Activated naive CD8-positive, alpha-beta T cell treated with anti-CD3 and anti-CD28 coated beads, Interleukin-2, amount 10 ng/mL, durations not matched to agents 7 days and 5 days (primary cell): ENCODE data around the gene ADGRA1. TPM values are rescaled to one million over a fixed set of nuclear protein-coding genes. Genes with fewer than 3 reads are reported as not detected.

Experiments
- ATAC-seq: fragments of 150-1000 bp; cut with Tn5 transposase; one replicate; pipeline ENCODE4 v1.10.0; 2021; ENCODE audit warnings: low read depth, moderate library complexity
- POLR2A ChIA-PET: fragments of 350-600 bp; sonication (Branson Sonifier 250); formaldehyde crosslinking; loops from one replicate; lab custom pipeline; 2021; ENCODE audit warnings: antibody characterized with exemption; lab: Charles Lee
- DNase-seq: peaks from one replicate; pipeline ENCODE4 v3.0.0; 2021
- H3K27ac Mint-ChIP-seq: one replicate; pipeline ENCODE4 v1.8.0; 2022; ENCODE audit warnings: mild to moderate bottlenecking, mixed read lengths
- H3K27me3 Mint-ChIP-seq: one replicate; pipeline ENCODE4 v1.8.0; 2022; ENCODE audit warnings: mild to moderate bottlenecking, moderate library complexity, mixed read lengths
- H3K36me3 Mint-ChIP-seq: one replicate; pipeline ENCODE4 v1.8.0; 2021; ENCODE audit warnings: mild to moderate bottlenecking, mixed read lengths
- H3K4me1 Mint-ChIP-seq: one replicate; pipeline ENCODE4 v1.8.0; 2021; ENCODE audit warnings: mixed read lengths
- H3K4me3 Mint-ChIP-seq: one replicate; pipeline ENCODE4 v1.8.0; 2022; ENCODE audit warnings: mild to moderate bottlenecking, moderate library complexity, mixed read lengths
- H3K9me3 Mint-ChIP-seq: one replicate; pipeline ENCODE4 v1.8.0; 2021; ENCODE audit warnings: mixed read lengths
- total RNA-seq, 2 experiments: library from RNA; stranded (reverse); gene quantifications; one replicate each; pipeline ENCODE4 v1.2.3, GENCODE V29; 2021

The ADGRA1 gene, protein sequence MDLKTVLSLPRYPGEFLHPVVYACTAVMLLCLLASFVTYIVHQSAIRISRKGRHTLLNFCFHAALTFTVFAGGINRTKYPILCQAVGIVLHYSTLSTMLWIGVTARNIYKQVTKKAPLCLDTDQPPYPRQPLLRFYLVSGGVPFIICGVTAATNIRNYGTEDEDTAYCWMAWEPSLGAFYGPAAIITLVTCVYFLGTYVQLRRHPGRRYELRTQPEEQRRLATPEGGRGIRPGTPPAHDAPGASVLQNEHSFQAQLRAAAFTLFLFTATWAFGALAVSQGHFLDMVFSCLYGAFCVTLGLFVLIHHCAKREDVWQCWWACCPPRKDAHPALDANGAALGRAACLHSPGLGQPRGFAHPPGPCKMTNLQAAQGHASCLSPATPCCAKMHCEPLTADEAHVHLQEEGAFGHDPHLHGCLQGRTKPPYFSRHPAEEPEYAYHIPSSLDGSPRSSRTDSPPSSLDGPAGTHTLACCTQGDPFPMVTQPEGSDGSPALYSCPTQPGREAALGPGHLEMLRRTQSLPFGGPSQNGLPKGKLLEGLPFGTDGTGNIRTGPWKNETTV
- not detected for total RNA-seq

DNA sequence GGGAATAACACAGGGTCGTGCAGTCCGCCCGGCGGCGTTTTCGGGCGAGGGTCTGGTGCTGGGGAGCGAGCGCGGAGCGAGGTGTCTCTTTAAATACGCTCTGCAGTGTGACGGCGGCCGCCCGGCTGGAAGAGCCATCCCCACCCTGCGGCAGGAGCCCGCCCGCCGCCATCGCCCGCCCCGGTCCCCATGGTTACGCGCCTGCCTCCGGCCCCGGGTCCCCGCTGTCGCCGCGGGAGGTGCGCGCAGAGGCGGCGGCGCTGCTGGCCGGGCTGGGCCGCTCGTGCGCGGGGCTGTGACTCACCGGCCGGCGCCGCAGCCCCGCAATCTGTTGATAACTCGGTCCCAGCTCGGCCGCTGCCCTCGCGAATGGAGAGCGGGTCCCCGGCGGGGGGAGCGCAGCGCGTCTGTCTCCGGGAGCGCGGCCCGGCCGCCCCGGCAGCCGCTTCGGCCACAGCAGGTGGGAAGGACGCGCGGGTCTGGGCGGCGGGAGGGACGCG lies at the start of gene ADGRA1:
ADGRA1 (plus strand) TSS at position 246 of the 500 bp plus-strand sequence. CDS start 986 bp downstream, outside the sequence.
- Mint-ChIP-seq H3K27me3 (peaks cover 19% of the 10 kb centered on the region), H3K9me3 (no peaks in the 10 kb centered on the region)

DNA sequence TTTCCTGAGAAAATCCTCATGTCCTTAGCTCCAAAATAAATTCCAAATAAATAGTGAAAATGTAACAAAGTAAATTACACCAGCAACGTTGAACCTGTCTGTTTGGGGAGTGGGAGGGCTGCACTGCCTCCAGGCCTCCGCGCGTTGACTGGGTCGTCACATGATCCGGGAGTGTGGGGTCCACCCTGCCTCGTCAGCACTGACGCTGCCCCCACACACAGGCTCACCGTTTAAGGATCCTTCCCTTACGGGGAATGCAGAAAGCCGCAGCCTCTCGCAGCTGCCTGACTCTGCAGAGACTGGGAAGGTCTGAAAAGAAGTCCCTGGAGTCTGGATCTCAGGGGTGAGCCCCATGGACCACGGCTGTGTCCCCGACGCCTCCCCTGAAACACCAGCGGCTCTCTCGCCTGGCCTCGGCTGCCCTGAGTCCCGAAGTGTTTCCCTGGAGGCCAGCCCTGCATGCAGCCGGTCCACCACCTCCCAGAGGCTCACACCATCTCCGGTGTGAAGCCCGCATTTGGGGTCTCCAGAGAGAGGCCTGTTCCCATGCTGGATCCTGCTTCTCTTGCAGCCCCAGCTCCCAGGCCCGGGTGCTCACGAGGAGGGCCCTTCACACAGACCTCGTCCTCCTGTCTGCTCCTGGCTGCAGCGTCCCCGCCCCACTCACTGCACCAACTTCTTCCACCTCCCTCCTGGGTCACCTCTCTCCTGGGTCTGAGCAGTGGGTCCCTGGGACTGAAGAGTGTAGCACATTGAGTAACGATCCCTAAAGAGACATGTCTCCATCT lies 49.5 kb upstream of the ADGRA1 start:
- H3K27ac Mint-ChIP-seq, result no peak overlapping the region
- no peak for ATAC-seq
- DNase-seq, result no peak
- POLR2A ChIA-PET, result no interaction called here
- no peaks in the 10 kb centered on the region for H3K27me3 Mint-ChIP-seq
- H3K9me3 Mint-ChIP-seq, result no peaks in the 10 kb centered on the region
- H3K4me1 Mint-ChIP-seq, result no peaks in the 10 kb centered on the region
- H3K4me3 Mint-ChIP-seq, result no peak overlapping the region
- no peaks in the 10 kb centered on the region for H3K36me3 Mint-ChIP-seq

More for the DNA sequence above, at the start of gene ADGRA1:
- no peaks in the 10 kb centered on the region for H3K36me3 Mint-ChIP-seq
- POLR2A ChIA-PET, result no interaction called here
- H3K4me1 Mint-ChIP-seq, result peaks cover 2% of the 10 kb centered on the region
- DNase-seq (no peak), ATAC-seq (no peak)
- no peak within 1 kb of the TSS for H3K4me3 Mint-ChIP-seq
- H3K27ac Mint-ChIP-seq, result no peak within 1 kb of the TSS

DNA sequence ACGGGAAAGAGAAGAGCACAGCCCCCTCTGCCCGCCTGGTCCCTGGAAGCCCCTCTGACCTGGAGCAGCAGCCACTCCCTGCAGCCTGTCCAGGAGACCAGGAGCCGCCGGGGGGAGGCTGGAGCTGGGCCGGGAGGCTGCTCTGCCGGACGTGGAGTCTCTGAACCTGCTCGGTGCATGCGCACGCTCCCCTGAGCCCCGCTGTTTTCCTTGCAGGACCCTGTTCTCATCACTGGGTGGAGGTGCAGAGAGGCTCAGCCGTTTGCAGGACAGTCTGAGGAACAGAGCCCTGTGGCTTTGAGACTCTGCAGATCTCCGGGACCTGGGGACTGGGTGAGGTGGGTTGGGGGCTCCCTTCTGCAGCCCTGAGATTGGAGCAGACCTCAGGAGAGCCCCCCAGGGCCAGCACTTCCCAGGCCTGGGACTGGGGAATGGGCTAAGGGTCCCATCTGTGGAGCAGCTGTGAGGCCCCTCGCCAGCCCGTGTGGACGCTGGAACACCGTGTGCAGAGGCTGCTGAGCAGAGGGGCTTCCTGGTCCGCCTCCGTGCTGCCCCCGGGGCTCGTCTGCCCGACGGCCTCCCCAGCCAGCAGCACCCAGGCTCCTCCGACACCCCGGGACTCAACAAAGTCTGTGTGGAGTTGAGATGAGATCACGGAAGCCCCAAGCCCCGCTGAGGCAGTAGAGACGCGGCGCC lies 48.5 kb upstream of the ADGRA1 start:
- no peaks in the 10 kb centered on the region for H3K9me3 Mint-ChIP-seq
- H3K27ac Mint-ChIP-seq, result no peak overlapping the region
- H3K4me1 Mint-ChIP-seq, result no peaks in the 10 kb centered on the region
- no peak overlapping the region for H3K4me3 Mint-ChIP-seq
- H3K27me3 Mint-ChIP-seq, result no peaks in the 10 kb centered on the region
- DNase-seq (no peak), ATAC-seq (no peak)
- H3K36me3 Mint-ChIP-seq, result no peaks in the 10 kb centered on the region
- POLR2A ChIA-PET, result no interaction called here

DNA sequence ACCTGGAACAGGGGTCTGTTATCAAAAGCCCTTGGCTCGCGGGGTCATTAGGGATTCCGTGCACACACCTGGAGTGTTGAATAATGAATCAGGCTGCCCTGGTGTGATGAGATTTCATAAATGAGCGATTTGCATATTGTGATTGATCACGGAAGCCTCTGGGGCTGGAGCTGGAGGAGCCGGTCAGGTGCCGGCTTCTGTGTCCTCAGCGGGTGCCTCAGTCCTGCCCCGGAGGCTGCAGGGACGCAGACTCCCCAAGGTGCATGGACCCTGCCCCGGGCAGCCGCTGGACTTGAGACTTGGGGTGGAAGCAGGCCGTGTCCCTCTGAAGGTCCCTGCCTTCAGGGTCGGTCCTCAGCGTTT lies 47.9 kb upstream of the ADGRA1 start:
- no peaks in the 10 kb centered on the region for H3K36me3 Mint-ChIP-seq
- H3K4me1 Mint-ChIP-seq, result no peaks in the 10 kb centered on the region
- DNase-seq (no peak), ATAC-seq (no peak)
- H3K27me3 Mint-ChIP-seq, result no peaks in the 10 kb centered on the region
- no peak overlapping the region for H3K27ac Mint-ChIP-seq
- POLR2A ChIA-PET, result no interaction called here
- H3K9me3 Mint-ChIP-seq, result no peaks in the 10 kb centered on the region
- no peak overlapping the region for H3K4me3 Mint-ChIP-seq

DNA sequence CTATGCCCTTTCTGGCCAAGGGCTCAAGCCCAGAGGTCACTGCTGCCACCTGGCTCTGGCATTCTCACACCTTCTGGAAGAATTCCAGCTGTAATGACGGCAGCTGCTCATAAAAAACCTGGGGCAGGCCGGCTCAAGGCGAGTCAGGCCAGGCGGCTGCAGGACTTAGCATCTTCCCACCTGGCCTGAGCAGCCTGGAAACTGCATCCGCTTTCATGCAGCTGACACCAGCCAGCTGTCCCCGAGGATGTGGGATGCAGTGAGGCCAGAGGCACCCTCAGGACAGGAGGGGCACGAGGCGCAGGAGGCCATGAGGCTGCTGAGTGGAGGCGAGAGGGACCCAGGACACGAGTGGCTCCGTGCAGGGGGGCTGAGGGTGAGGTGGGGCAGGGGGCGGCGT lies 47.5 kb upstream of the ADGRA1 start:
- Mint-ChIP-seq H3K4me3 (no peak overlapping the region), H3K27me3 (no peaks in the 10 kb centered on the region), H3K9me3 (no peaks in the 10 kb centered on the region), H3K36me3 (no peaks in the 10 kb centered on the region), H3K27ac (no peak overlapping the region), H3K4me1 (no peaks in the 10 kb centered on the region)
- ATAC-seq (no peak), DNase-seq (no peak)
- POLR2A ChIA-PET, result no interaction called here

DNA sequence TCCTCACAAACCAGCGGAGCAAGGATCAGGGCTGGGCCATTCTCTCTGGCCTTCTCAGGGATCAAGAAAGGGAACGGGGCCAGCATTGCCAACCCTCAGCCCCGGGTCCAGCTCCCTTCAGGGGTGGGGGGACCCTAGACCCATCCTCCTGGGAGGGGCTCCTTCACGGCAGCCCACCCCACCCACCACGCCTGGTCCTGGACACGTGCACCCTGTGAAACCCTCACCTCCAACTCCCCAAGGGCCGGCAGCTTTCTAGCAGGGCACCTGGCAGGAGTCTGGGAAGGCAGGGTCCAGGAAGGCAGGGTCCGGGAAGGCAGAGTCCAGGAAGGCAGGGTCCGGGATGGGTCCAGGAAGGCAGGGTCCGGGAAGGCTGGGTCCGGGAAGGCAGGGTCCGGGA lies 46.6 kb upstream of the ADGRA1 start:
- Mint-ChIP-seq H3K9me3 (no peaks in the 10 kb centered on the region), H3K27ac (peak overlapping the region; percentile 54), H3K4me3 (no peak overlapping the region), H3K36me3 (no peaks in the 10 kb centered on the region), H3K27me3 (no peaks in the 10 kb centered on the region), H3K4me1 (no peaks in the 10 kb centered on the region)
- POLR2A ChIA-PET, result no interaction called here
- ATAC-seq (peak; percentile 37), DNase-seq (no peak)

DNA sequence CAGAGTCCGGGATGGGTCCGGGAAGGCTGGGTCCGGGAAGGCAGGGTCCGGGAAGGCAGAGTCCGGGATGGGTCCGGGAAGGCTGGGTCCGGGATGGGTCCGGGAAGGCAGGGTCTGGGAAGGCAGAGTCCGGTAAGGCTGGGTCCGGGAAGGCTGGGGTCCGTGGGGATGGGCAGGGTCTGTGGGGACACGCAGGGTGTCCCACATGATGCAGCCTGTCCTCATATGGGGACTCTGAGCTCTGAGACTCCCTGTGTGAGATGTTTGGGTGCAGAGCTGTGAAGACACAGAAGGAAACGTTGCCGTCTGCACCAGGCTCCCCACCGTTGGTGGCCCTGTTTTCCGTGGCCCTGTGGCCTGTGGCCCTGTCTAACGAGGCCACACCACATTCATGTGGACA lies 45.7 kb upstream of the ADGRA1 start:
- DNase-seq, result no peak
- H3K4me3 Mint-ChIP-seq, result no peak overlapping the region
- no peak overlapping the region for H3K27ac Mint-ChIP-seq
- H3K36me3 Mint-ChIP-seq, result no peaks in the 10 kb centered on the region
- no peak for ATAC-seq
- no peaks in the 10 kb centered on the region for H3K4me1 Mint-ChIP-seq
- H3K27me3 Mint-ChIP-seq, result no peaks in the 10 kb centered on the region
- POLR2A ChIA-PET, result no interaction called here
- H3K9me3 Mint-ChIP-seq, result no peaks in the 10 kb centered on the region

DNA sequence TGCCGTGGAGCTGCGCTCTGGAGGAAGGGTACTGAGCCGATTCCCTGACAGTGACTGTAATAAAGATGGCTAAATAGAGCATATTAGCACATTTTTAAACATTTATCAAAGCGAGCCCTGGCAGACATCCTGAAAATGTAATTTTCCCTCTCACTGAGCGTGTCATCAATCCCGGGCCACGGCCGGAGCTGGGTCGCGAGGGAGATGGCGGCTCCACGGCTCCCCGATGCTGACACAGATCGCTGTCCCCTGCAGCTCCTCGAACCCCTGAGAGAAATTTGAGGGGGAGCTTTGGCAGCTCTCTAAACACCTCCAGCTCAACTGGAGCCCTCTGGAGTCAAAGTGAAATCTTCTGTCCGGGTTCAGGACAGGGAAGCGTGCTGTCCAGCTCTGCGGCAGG lies 44.9 kb upstream of the ADGRA1 start:
- Mint-ChIP-seq H3K4me3 (no peak overlapping the region), H3K36me3 (no peaks in the 10 kb centered on the region), H3K9me3 (no peaks in the 10 kb centered on the region), H3K27ac (no peak overlapping the region), H3K27me3 (no peaks in the 10 kb centered on the region), H3K4me1 (no peaks in the 10 kb centered on the region)
- DNase-seq (no peak), ATAC-seq (no peak)
- POLR2A ChIA-PET, result no interaction called here

DNA sequence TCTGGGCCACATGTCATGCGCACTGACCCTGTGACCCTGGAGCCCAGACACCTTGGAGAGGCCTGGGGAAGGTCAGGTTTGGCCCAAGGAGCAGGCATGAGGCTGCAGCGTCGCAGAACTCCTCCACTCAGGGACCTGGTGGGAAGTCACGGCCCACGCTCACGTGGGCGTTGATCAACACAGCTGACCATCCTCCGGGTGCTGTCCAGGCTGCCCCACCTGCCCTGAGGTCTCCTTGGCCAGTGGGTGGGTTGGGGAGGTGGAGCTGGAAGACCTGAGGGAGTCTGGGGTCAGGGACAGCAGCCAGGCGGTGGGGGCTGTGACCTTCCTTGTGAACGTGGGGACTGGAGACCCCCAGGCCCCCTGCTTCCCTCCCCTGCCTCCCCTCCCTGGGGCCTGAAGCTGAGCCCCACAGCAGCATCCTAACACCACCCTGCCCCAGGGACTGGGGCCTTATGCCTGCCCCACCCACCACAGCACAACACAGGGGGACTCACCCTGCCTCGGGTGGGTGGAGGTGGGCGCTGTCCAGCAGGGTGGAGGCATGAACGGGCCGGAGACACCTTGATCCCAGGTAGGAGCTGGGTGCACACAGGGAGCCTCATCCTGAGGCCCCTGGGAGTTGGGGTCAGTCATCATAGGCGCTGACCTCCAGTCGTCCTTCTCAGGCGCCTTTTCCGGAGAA lies 44.0 kb upstream of the ADGRA1 start:
- ATAC-seq, result no peak
- POLR2A ChIA-PET, result no interaction called here
- Mint-ChIP-seq H3K4me1 (no peaks in the 10 kb centered on the region), H3K27ac (no peak overlapping the region), H3K27me3 (peaks cover 3% of the 10 kb centered on the region), H3K4me3 (no peak overlapping the region), H3K36me3 (no peaks in the 10 kb centered on the region), H3K9me3 (no peaks in the 10 kb centered on the region)
- DNase-seq, result no peak

DNA sequence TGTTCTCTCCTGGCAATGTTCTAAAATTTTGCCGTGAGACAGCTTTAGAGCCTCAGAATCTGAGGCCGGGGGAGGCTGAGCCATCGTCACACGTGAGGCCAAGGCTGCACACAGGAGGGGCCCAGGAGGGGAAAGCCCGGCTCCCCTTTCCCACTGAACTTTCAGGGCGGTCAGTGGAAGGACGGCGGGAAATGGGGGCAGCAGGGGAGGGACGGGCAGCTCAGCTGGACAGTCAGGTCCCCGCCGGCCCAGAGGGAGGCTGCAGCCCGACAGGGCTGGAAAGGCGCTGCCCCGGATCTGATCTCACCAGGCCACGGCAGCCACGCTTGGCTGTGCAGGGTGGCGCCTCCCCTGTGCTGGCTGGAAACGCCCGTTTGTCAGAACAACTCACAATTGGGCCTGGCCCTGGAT lies 43.3 kb upstream of the ADGRA1 start:
- H3K27me3 Mint-ChIP-seq, result peaks cover 6% of the 10 kb centered on the region
- no peak overlapping the region for H3K27ac Mint-ChIP-seq
- POLR2A ChIA-PET, result no interaction called here
- no peaks in the 10 kb centered on the region for H3K36me3 Mint-ChIP-seq
- no peaks in the 10 kb centered on the region for H3K9me3 Mint-ChIP-seq
- DNase-seq (no peak), ATAC-seq (no peak)
- H3K4me1 Mint-ChIP-seq, result no peaks in the 10 kb centered on the region
- H3K4me3 Mint-ChIP-seq, result no peak overlapping the region

DNA sequence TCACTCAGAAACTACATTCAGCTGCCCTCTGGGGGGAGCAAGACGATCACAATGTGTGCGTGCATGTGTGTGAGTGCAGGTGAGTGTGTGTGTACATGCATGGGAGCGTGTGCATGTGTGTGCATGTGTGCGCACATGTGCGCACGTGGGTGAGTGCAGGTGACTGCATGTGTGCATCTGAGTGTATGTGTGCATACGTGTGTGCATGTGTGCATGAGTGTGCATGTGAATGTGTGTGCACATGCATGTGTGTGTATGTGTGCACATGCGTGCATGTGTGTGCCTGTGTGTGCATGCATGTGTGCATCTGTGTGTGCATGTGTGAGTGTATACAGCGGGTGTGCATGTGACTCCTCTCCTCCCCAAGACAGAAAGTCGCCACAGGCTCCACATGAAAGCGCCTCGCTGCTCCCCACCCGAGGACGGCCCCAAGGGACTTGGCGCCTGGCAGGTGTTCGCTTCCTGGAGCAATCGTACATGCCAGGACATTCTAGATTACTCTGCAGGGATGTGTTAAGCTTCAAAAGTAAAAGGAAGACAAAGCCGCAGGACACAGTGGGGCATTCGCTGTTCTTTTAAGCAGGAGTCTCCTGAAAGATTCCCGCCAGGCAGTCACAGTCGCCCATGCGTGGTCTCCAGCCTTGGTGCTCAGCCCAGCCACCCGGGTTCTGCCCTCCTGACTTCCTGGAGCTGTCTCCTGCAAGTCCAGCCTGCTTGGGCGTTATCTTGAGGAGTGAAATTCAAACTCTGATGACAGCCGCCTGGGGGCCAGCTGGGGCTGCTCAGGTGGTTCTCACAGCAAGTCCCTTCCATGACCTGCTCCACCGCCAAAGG lies 42.0 kb upstream of the ADGRA1 start:
- no peak for ATAC-seq
- H3K4me1 Mint-ChIP-seq, result no peaks in the 10 kb centered on the region
- no peak for DNase-seq
- no peaks in the 10 kb centered on the region for H3K36me3 Mint-ChIP-seq
- H3K27ac Mint-ChIP-seq, result no peak overlapping the region
- H3K9me3 Mint-ChIP-seq, result no peaks in the 10 kb centered on the region
- POLR2A ChIA-PET, result no interaction called here
- no peak overlapping the region for H3K4me3 Mint-ChIP-seq
- peaks cover 6% of the 10 kb centered on the region for H3K27me3 Mint-ChIP-seq

DNA sequence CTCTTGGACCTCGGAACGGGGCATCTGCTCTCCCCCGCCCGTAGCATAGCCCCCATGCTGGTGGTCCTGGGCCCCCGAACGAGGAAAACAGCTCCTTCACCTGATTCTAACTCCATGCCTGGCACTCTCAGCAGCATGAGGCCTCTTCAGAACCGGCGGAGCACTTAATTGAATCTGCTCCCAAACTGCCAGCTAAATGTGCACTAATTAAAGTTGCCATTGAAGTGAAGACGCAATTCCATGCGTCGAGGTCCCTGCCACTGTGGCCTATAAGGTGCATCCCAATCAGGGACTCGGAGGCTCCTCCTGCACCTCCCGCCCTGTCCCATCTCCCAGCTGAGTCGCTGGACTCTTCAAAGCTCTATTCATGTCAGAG lies 41.3 kb upstream of the ADGRA1 start:
- POLR2A ChIA-PET, result no interaction called here
- no peak for ATAC-seq
- Mint-ChIP-seq H3K4me3 (no peak overlapping the region), H3K27ac (no peak overlapping the region), H3K36me3 (no peaks in the 10 kb centered on the region), H3K27me3 (peaks cover 6% of the 10 kb centered on the region), H3K9me3 (no peaks in the 10 kb centered on the region), H3K4me1 (no peaks in the 10 kb centered on the region)
- DNase-seq, result no peak
